Measurements from ENCODE around the gene PIP4K2A.

The PIP4K2A gene

DNA sequence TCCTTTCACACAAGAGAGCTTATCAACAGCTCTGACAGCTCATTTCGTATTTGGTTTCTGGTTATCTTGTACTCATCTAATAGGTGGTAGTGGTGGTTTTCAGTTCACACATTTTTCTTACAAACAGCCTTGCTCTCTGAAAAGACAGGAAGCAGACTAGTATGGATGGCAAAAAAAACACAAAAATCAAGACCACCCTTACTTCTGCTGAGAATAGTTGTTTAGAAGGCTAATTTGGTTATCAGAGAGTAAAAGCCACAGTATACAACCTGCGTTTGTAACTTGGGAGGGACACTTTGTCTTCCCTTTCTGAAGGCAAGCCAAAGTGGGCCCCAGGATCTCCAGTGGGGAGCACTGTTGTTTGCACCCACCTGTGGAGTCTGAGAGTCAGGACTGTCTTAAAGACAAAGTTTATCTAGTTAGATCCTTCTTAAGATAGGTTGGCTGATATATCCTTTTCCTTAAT, 68.0 kb downstream of the PIP4K2A start:
- no peak overlapping the region for H3K27ac ChIP-seq
- DNase-seq (ENCODE audit: low read depth, low spot score) = no peak

- H3K27ac ChIP-seq = no peak overlapping the region
- no peak for DNase-seq (ENCODE audit: low read depth, low spot score)
These were observed 70.2 kb downstream of the PIP4K2A start for GRCh38 chr10:22644222-22644621.

DNA sequence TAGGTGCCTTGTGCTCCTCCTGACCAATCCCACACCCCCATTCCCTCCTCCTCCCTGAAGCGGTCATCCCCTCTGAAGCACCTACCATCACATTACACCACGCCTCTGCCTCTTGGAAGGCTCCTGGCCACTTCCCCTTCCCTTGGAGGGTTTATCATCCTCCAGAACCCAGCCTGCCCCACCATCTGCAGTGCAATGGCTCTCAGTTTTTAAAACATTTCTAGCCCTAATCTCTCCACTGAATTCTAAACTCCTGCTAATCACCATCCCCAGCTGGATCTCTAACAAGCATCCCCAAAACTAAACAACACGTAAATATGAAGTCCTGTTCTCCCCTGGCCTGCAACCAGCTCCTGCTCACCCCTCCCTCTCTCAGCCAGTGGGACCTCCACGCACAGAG, 70.6 kb downstream of the PIP4K2A start:
- H3K27ac ChIP-seq = no peak overlapping the region
- no peak for DNase-seq (ENCODE audit: low read depth, low spot score)

- DNase-seq (ENCODE audit: low read depth, low spot score) = no peak
- no peak overlapping the region for H3K27ac ChIP-seq
These were observed 71.3 kb downstream of the PIP4K2A start for GRCh38 chr10:22643116-22643515.

DNA sequence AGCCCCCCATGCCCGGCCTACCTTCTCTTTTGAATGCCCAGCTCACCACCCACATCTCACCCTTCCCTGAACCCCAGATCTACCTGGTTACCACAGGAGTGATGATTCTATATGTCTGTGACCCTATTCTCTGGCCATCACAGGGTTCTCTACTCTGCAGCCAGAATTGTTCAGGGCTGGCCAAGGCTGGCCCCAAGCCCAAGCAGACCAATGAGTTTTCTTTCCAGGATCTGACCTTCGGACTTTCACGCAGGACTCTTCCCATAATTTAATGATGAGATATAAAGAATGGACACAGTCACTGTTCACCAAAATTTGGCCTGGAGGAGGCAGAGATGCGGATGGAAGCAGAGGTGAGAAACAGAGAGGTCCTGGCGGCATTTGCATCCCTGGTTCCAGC, 72.6 kb downstream of the PIP4K2A start:
- DNase-seq (ENCODE audit: low read depth, low spot score) = no peak
- no peak overlapping the region for H3K27ac ChIP-seq

DNA sequence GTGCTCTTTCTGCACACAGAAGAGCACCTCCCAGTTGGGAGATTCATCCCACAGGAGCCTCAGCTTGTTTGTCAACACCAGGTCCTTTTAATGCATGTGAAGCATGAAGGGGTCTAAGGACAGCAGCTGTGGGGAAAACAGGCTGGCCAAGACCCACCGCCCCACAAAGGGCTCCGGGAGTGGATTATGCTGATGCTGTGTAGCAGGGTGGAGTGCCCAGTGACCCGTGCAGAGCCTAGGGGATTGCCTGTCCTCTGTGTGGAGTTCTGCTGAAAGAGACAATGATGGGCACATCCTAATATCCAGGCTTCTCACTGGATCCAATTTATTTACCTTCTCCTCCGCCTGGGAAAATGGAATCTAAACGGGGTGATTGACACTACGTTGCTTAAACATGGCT, 74.0 kb downstream of the PIP4K2A start:
- no peak overlapping the region for H3K27ac ChIP-seq
- DNase-seq (ENCODE audit: low read depth, low spot score) = no peak

DNA sequence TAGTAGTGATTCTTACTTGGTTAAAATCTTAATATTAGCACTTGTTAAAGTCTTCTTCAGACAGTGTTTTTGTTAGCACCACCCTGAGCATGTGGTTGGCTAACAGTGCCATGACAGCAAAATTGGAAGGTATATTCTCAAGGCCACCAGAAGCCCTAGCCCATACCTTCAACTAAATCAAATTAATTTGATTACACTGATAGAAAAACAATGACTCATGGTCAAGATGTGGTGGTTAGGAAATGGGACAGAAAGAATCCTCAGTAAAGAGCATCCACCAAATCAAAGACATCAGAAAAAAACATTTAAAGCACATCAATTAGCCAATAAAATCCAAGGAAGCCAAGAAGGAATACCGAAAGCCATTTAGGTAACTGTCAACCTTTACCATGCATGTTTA, 75.5 kb downstream of the PIP4K2A start:
- H3K27ac ChIP-seq = no peak overlapping the region
- DNase-seq (ENCODE audit: low read depth, low spot score) = no peak

- no peak for DNase-seq (ENCODE audit: low read depth, low spot score)
- no peak overlapping the region for H3K27ac ChIP-seq
These were observed 76.9 kb downstream of the PIP4K2A start for GRCh38 chr10:22637491-22637890.

GRCh38 chr10:22635650-22636049, 78.7 kb downstream of the PIP4K2A start:
- no peak for DNase-seq (ENCODE audit: low read depth, low spot score)
- H3K27ac ChIP-seq = no peak overlapping the region

GRCh38 chr10:22634606-22635459, 79.5 kb downstream of the PIP4K2A start:
- no peak overlapping the region for H3K27ac ChIP-seq
- DNase-seq (ENCODE audit: low read depth, low spot score) = no peak

- no peak for DNase-seq (ENCODE audit: low read depth, low spot score)
- H3K27ac ChIP-seq = no peak overlapping the region
These were observed 80.3 kb downstream of the PIP4K2A start for GRCh38 chr10:22634093-22634492.

DNA sequence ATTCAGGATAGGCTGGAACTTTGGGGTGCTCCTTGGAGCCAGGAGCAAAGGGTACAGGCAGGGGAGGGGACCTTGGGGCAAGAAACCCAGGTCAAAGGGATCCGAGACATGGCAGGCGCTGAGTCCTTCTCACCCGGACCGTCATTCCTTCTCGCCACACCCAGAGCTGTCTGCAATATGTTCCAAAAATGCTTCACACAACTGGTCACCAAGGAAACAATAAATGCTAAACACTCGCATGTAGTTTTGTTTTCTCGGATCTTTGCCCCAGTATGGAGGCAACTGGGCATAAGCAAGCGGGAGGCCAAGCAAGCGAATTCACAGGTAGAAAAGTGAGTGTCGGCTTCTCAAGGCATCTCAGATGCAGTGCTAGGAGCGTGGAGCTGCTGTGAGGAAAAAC, 80.8 kb downstream of the PIP4K2A start:
- no peak overlapping the region for H3K27ac ChIP-seq

DNA sequence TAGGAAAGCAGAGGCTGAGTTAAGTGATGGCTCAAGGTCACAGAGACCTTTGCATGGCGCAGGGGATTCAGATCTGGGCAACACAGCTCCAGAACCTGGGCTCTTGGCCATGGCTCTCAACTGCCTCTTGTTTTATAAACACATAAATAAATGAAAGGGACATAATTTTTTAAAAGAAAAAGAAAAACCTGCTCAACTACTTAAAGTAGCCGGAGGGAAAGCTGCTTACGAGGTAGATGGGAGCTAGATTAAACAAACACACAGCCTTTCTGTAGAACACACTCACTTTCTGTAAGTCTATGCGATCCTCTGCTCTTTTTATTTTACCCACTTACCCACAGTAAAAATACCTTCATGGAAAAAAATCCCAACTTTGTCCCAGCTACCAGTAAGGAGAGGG, 81.3 kb downstream of the PIP4K2A start:
- DNase-seq (ENCODE audit: low read depth, low spot score) = no peak
- H3K27ac ChIP-seq = no peak overlapping the region

More for the DNA sequence above, 80.8 kb downstream of the PIP4K2A start:
- no peak for DNase-seq (ENCODE audit: low read depth, low spot score)

GRCh38 chr10:22631646-22632278, 82.6 kb downstream of the PIP4K2A start:
- DNase-seq (ENCODE audit: low read depth, low spot score) = no peak
- no peak overlapping the region for H3K27ac ChIP-seq

DNA sequence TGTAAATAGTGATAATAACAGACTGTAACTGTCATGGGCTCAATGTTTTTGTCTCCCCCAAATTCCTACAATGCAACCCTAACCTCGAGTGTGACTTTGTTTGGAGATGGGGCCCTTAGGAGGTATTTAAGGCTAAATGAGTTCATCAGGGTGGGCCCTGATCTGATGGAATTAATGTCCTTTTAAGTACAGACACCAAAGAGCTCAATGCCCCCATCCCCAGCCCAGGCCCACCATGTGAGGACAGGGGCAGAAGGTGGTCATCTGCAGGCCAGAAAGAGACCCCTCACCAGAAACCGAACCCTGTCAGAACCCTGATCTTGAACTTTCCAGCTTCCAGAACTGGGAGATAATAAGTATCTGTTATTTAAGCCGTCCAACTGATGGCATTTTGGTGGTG, 83.2 kb downstream of the PIP4K2A start:
- H3K27ac ChIP-seq = no peak overlapping the region
- DNase-seq (ENCODE audit: low read depth, low spot score) = no peak

DNA sequence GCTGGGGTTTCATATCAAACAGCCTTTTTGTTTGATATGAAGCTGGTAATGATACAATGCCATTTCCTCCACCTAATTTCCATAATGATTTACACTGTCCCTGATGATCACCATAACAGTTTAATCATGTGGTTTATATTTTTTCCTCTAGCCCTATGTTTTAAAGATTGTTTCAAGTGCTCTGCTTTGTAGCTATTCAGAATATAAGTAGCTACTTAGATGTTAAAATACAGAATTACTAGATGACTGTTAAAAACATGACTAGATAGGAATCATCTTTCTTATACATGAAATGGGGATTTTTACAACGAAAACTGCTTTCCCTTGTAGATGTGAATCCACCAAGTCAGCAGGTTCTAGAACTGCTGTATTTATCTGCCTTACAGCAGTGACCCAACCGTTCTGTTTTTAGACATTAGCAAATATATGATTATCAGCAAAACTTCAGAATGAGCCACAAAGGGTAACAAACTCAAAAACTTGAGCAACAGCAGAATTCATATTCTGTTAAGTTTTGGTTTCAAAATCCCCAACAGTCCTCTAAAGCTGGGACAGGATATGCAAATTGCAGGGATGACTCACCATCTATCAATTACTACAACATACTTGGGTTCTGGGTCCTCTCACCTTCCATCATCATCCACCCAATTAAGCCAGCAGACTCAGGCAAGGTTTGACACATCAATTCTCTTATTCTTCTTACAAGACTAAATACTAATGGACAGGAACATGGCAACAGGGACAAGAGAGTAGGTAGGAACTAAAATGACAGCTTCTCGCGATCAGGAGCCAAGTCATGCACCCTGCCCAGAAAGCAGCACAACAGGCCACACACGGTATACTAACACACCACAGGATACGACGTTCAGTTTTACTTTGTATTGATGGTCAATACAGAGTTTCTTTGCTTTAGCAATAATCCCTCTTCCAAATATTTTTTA, 83.9 kb downstream of the PIP4K2A start:
- DNase-seq (ENCODE audit: low read depth, low spot score) = no peak
- H3K27ac ChIP-seq = no peak overlapping the region

- H3K27ac ChIP-seq = no peak overlapping the region
- no peak for DNase-seq (ENCODE audit: low read depth, low spot score)
These were observed 84.5 kb downstream of the PIP4K2A start for GRCh38 chr10:22629852-22630233.

DNA sequence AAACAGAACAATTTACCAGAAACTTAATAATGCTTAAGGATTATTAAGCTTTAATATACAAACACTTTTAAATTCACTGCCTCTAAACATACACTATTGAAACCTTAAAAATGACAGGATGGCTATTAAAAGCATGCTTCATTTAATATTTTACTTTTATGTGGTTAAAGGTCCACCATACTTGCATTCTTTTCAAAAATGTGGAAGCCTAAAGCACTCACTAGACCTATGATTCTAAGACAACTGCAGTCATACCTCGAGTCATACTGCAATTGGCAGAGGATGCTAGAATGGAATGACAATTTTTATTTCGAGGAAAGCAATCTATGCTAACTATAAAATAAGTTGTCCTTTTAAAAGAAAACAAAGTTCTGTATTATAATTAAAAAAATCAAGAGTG, 85.3 kb downstream of the PIP4K2A start:
- no peak for DNase-seq (ENCODE audit: low read depth, low spot score)
- H3K27ac ChIP-seq = no peak overlapping the region

DNA sequence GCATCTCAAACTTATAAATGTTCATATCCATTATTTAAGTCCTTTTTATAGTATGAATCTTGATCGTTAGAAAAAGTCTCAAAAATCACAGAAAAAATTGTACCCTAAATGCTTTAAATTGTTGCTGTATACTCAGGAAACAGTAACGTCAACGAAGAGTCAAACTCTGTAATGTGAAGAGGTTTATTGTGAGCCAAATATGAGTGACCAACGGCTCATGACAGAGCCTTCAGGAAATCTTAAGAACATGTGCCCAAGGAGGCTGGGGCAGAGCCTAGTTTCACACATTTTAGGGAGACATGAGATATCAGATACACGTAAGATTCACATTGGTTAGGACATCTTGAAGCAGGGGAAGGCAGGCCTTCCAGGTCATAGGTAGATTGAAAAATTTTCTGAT, 86.1 kb downstream of the PIP4K2A start:
- DNase-seq (ENCODE audit: low read depth, low spot score) = no peak
- no peak overlapping the region for H3K27ac ChIP-seq

GRCh38 chr10:22626784-22627183, 87.6 kb downstream of the PIP4K2A start:
- no peak for DNase-seq (ENCODE audit: low read depth, low spot score)
- H3K27ac ChIP-seq = no peak overlapping the region
